ENCODE results near the gene RIPPLY2. TPM values are rescaled to one million over a fixed set of nuclear protein-coding genes. Genes with fewer than 3 reads are reported as not detected.
A peak's percentile ranks its signal among the peaks of the same experiment; 100 is the strongest.

Gene RIPPLY2
- total and polyA plus RNA-seq, 2 donors (not counting 3 experiments of a cell fraction or from before 2014, with no cell fraction given), result 0.25 to 0.53 TPM

GRCh38 chr6:83868639-83869038, 15.5 kb downstream of the RIPPLY2 start:
- H3K27ac ChIP-seq (ENCODE audit: insufficient read depth, low read depth, low read length), result no peak overlapping the region
- no TSS peak for BruUV-seq (replicated peaks)
- no peaks in the 10 kb centered on the region for H3K4me1 ChIP-seq (ENCODE audit: control insufficient read depth, extremely low read depth, insufficient read depth, low read length)
- FAIRE-seq, result no peak
- H3K36me3 ChIP-seq (ENCODE audit: control insufficient read depth in 2 of 2, extremely low read depth in 1 of 2, insufficient read depth in 2 of 2, low read length in 2 of 2), result no peaks in the 10 kb centered on the region
- H4K20me1 ChIP-seq (replicated peaks; ENCODE audit: control insufficient read depth, extremely low read depth, insufficient read depth, low read length), result no peaks in the 10 kb centered on the region
- ChIA-PET CTCF (no interaction called here), POLR2A (no interaction called here)
- H3K9me1 ChIP-seq (replicated peaks; ENCODE audit: control insufficient read depth, extremely low read depth, insufficient read depth, low read length), result no peaks in the 10 kb centered on the region
- no peak overlapping the region for H3K4me3 ChIP-seq (replicated peaks in 1 of 3; ENCODE audit: insufficient read depth in 1 of 3, low read depth in 1 of 3, low read length in 3 of 3)
- TF ChIP-seq FOS (IDR thresholded peaks at IDR 0.05; ENCODE audit: borderline replicate concordance, insufficient read depth, low read length) (peak; percentile 26), POLR2AphosphoS5 (IDR thresholded peaks at IDR 0.05; ENCODE audit: insufficient read depth, low read depth, low read length) (no peak)
- intact Hi-C loops (cut with micrococcal nuclease) (no loop called here), dilution Hi-C loops (cut with MboI; ENCODE audit: extremely low pct_ligation_motif_present, low sequenced_read_pairs) (no loop called here)
- no peaks in the 10 kb centered on the region for H3K27me3 ChIP-seq (ENCODE audit: control insufficient read depth in 2 of 2, insufficient read depth in 2 of 2, low read length in 2 of 2)
- H3K9me3 ChIP-seq (replicated peaks; ENCODE audit: control insufficient read depth, insufficient read depth, low read length), result no peaks in the 10 kb centered on the region
- no peak overlapping the region for H2AFZ ChIP-seq (ENCODE audit: low read depth, low read length)
- H3K79me2 ChIP-seq (ENCODE audit: control insufficient read depth, insufficient read depth, low read length), result no peaks in the 10 kb centered on the region
- H3K4me2 ChIP-seq (ENCODE audit: insufficient read depth, low read length), result no peak overlapping the region
- peak; percentile 21 for DNase-seq (ENCODE audit: low read depth, low spot score)
- no peak overlapping the region for H3K9ac ChIP-seq (replicated peaks; ENCODE audit: extremely low read depth, insufficient read depth, low read length)

GRCh38 chr6:83870649-83871048, 17.5 kb downstream of the RIPPLY2 start:
- Histone ChIP-seq H2AFZ (ENCODE audit: low read depth, low read length) (no peak overlapping the region), H3K27me3 (ENCODE audit: control insufficient read depth in 2 of 2, insufficient read depth in 2 of 2, low read length in 2 of 2) (no peaks in the 10 kb centered on the region), H3K79me2 (ENCODE audit: control insufficient read depth, insufficient read depth, low read length) (no peaks in the 10 kb centered on the region), H3K9ac (replicated peaks; ENCODE audit: extremely low read depth, insufficient read depth, low read length) (no peak overlapping the region), H3K36me3 (ENCODE audit: control insufficient read depth in 2 of 2, extremely low read depth in 1 of 2, insufficient read depth in 2 of 2, low read length in 2 of 2) (no peaks in the 10 kb centered on the region), H3K4me3 (replicated peaks in 1 of 3; ENCODE audit: insufficient read depth in 1 of 3, low read depth in 1 of 3, low read length in 3 of 3) (no peak overlapping the region), H3K4me1 (ENCODE audit: control insufficient read depth, extremely low read depth, insufficient read depth, low read length) (no peaks in the 10 kb centered on the region), H3K9me1 (replicated peaks; ENCODE audit: control insufficient read depth, extremely low read depth, insufficient read depth, low read length) (no peaks in the 10 kb centered on the region), H4K20me1 (replicated peaks; ENCODE audit: control insufficient read depth, extremely low read depth, insufficient read depth, low read length) (no peaks in the 10 kb centered on the region), H3K27ac (ENCODE audit: insufficient read depth, low read depth, low read length) (no peak overlapping the region), H3K9me3 (replicated peaks; ENCODE audit: control insufficient read depth, insufficient read depth, low read length) (no peaks in the 10 kb centered on the region), H3K4me2 (ENCODE audit: insufficient read depth, low read length) (no peak overlapping the region)
- ChIA-PET CTCF (interaction anchor here (1.4 kb wide), 1 partner anchor 11 kb away, joined by 5 read pairs; the partner anchor contains the start of gene CYB5R4), POLR2A (no interaction called here)
- no peak for DNase-seq (ENCODE audit: low read depth, low spot score)
- BruUV-seq (replicated peaks), result no TSS peak
- TF ChIP-seq, protein P1, sequence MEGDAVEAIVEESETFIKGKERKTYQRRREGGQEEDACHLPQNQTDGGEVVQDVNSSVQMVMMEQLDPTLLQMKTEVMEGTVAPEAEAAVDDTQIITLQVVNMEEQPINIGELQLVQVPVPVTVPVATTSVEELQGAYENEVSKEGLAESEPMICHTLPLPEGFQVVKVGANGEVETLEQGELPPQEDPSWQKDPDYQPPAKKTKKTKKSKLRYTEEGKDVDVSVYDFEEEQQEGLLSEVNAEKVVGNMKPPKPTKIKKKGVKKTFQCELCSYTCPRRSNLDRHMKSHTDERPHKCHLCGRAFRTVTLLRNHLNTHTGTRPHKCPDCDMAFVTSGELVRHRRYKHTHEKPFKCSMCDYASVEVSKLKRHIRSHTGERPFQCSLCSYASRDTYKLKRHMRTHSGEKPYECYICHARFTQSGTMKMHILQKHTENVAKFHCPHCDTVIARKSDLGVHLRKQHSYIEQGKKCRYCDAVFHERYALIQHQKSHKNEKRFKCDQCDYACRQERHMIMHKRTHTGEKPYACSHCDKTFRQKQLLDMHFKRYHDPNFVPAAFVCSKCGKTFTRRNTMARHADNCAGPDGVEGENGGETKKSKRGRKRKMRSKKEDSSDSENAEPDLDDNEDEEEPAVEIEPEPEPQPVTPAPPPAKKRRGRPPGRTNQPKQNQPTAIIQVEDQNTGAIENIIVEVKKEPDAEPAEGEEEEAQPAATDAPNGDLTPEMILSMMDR (IDR thresholded peaks at IDR 0.05; ENCODE audit: extremely low read depth in 1 of 2, insufficient read depth in 1 of 2, low read depth in 1 of 2, low read length in 2 of 2), result no peak
- no peak for TF ChIP-seq MYC (IDR thresholded peaks at IDR 0.05; ENCODE audit: low read depth, low read length)
- TF ChIP-seq EZH2 (IDR thresholded peaks at IDR 0.05; ENCODE audit: borderline replicate concordance, low read depth, low read length, severe bottlenecking), result no peak
- TF ChIP-seq POLR2A (IDR thresholded peaks at IDR 0.05; ENCODE audit: low read depth, low read length), result no peak
- TF ChIP-seq FOS (IDR thresholded peaks at IDR 0.05; ENCODE audit: borderline replicate concordance, insufficient read depth, low read length), result no peak
- dilution Hi-C loops (cut with MboI; ENCODE audit: extremely low pct_ligation_motif_present, low sequenced_read_pairs) (no loop called here), intact Hi-C loops (cut with micrococcal nuclease) (loop anchor here (5.0 kb wide), 1 partner anchor 163 kb away; the partner anchor contains the start of gene SNAP91)
- no peak for FAIRE-seq
